DOHH2 (cell line): ENCODE data around the gene RPL15.

ENCODE experiments used
- EZH2phosphoT487 ChIP-seq: fragments of 200-600 bp; sonication (generic); IDR thresholded peaks from 2 replicates; pipeline ENCODE4 v1.6.1; 2017; ENCODE audit warnings: borderline replicate concordance, mild to moderate bottlenecking, antibody characterized with exemption, low read length, moderate library complexity, mixed read lengths
- TF ChIP-seq, protein P1 (sequence below): fragments of 200-600 bp; sonication (generic); IDR thresholded peaks from one replicate; pipeline ENCODE4 v1.5.1; 2014; ENCODE audit warnings: antibody characterized with exemption, mild to moderate bottlenecking, low read depth, low read length; ENCODE audit not compliant: poor library complexity, severe bottlenecking

GRCh38 chr3:23944861-23945662, 28.1 kb downstream of the RPL15 start, which contains the start of gene NR1D2:
- TF ChIP-seq, protein P1, sequence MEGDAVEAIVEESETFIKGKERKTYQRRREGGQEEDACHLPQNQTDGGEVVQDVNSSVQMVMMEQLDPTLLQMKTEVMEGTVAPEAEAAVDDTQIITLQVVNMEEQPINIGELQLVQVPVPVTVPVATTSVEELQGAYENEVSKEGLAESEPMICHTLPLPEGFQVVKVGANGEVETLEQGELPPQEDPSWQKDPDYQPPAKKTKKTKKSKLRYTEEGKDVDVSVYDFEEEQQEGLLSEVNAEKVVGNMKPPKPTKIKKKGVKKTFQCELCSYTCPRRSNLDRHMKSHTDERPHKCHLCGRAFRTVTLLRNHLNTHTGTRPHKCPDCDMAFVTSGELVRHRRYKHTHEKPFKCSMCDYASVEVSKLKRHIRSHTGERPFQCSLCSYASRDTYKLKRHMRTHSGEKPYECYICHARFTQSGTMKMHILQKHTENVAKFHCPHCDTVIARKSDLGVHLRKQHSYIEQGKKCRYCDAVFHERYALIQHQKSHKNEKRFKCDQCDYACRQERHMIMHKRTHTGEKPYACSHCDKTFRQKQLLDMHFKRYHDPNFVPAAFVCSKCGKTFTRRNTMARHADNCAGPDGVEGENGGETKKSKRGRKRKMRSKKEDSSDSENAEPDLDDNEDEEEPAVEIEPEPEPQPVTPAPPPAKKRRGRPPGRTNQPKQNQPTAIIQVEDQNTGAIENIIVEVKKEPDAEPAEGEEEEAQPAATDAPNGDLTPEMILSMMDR, result no peak
- TF ChIP-seq EZH2phosphoT487, result no peak
